Fibroblast of mammary gland (primary cell): ENCODE measurements around the gene C20orf144.
A peak's percentile ranks its signal among the peaks of the same experiment; 100 is the strongest.

Source experiments
- DNase-seq: peaks from one replicate; pipeline ENCODE4 v3.0.0-alpha.2; 2010; ENCODE audit warnings: low read depth
- H3K4me3 ChIP-seq: 2 replicates; pipeline ENCODE4 v1.5.1; 2011; ENCODE audit warnings: low read depth, mild to moderate bottlenecking, low read length, moderate library complexity; ENCODE audit not compliant: control insufficient read depth
- TF ChIP-seq, protein P1 (sequence below): conservative IDR thresholded peaks from 2 replicates; pipeline ENCODE4 v1.5.1; 2011; ENCODE audit warnings: low read depth, low read length, inconsistent platforms; ENCODE audit not compliant: control insufficient read depth, insufficient read depth

C20orf144 gene

GRCh38 chr20:33674294-33675135 lies 12.4 kb downstream of the C20orf144 start, which contains the start of gene NECAB3:
Gene NECAB3 (minus strand): TSS chr20:33674428. CDS start chr20:33674352, 76 bp downstream.
- TF ChIP-seq, protein P1, sequence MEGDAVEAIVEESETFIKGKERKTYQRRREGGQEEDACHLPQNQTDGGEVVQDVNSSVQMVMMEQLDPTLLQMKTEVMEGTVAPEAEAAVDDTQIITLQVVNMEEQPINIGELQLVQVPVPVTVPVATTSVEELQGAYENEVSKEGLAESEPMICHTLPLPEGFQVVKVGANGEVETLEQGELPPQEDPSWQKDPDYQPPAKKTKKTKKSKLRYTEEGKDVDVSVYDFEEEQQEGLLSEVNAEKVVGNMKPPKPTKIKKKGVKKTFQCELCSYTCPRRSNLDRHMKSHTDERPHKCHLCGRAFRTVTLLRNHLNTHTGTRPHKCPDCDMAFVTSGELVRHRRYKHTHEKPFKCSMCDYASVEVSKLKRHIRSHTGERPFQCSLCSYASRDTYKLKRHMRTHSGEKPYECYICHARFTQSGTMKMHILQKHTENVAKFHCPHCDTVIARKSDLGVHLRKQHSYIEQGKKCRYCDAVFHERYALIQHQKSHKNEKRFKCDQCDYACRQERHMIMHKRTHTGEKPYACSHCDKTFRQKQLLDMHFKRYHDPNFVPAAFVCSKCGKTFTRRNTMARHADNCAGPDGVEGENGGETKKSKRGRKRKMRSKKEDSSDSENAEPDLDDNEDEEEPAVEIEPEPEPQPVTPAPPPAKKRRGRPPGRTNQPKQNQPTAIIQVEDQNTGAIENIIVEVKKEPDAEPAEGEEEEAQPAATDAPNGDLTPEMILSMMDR, result no peak
- peak; percentile 60 for DNase-seq

DNA sequence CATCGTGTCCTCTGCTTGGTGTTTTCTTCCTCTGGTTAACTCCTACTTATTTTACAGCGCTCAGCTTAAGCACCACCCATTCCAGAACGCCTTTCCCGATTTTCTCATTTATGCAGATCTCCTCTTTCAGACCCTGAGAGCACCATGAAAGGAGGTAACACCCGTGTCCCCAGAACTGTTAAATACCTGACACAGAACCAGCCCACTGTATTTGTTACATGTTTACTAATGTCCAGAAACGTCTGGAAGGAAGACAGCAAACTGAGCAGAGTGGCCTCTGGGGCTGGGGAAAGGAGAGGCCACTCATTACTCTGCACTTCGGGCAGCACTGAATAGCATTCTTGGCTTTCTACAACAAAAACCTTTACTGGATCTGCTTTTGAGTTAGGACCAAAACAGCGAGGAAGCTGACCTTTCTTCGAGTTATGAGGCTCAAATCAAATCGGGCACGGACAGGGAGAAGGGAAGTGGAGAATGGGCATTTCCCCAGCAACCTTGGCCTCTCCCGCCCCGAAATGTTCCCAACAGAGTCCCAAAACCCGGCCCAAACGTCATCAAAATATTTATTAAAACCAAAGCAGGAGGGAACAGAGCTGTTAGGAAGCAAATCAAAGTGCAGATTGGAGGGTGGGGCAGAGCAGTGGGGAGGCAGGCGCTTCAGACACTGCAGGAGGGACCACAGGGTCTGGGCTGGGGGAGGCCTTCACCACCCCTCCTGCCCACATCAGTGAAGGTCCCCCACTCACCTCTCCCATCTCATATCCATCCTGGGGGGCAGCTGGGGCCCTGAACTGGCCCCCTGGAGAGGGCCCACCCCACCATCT lies 13.2 kb downstream of the C20orf144 start:
- TF ChIP-seq, protein P1, result no peak
- peak overlapping the region; percentile 56 for H3K4me3 ChIP-seq
- peak; percentile 54 for DNase-seq

More at GRCh38 chr20:33674294-33675135, 12.4 kb downstream of the C20orf144 start, which contains the start of gene NECAB3:
- H3K4me3 ChIP-seq, result peak within 1 kb of the TSS; percentile 76

GRCh38 chr20:33676121-33676520 lies 14.0 kb downstream of the C20orf144 start:
- no peak for DNase-seq
- no peak overlapping the region for H3K4me3 ChIP-seq
- TF ChIP-seq, protein P1, result no peak

GRCh38 chr20:33676652-33677645 lies 14.8 kb downstream of the C20orf144 start:
- TF ChIP-seq, protein P1, result no peak
- H3K4me3 ChIP-seq, result no peak overlapping the region
- no peak for DNase-seq

GRCh38 chr20:33677991-33678702 lies 16.0 kb downstream of the C20orf144 start:
- H3K4me3 ChIP-seq, result no peak overlapping the region
- DNase-seq, result no peak
- TF ChIP-seq, protein P1, result no peak
